Naive thymus-derived CD8-positive, alpha-beta T cell (primary cell): ENCODE data around the gene LARGE1. TPM values are rescaled to one million over a fixed set of nuclear protein-coding genes. Genes with fewer than 3 reads are reported as not detected.

Source experiments
- ATAC-seq, 2 donors: fragments of 150-1000 bp; cut with Tn5 transposase in 1 of 2; sonication (Bioruptor Pico), chemical (Tn5 transposase) in 1 of 2; 1 replicate in 1 of 2; 2 replicates in 1 of 2; pipeline ENCODE4 v1.10.0; 2021; ENCODE audit warnings: mild to moderate bottlenecking in 2 of 2, moderate library complexity in 2 of 2
- POLR2A ChIA-PET: fragments of 350-600 bp; sonication (Branson Sonifier 250); formaldehyde crosslinking; loops from one replicate; lab custom pipeline; 2021; ENCODE audit warnings: antibody characterized with exemption; lab: Charles Lee
- DNase-seq, 10 donors: peaks; one replicate each; pipeline versions ENCODE4 v3.0.0 to v3.0.0-alpha.2; 2020 to 2022
- H3K27ac Mint-ChIP-seq, 10 donors: one replicate each; pipeline ENCODE4 v1.8.0; 2020 to 2022; ENCODE audit warnings: mild to moderate bottlenecking in 10 of 10, mixed read lengths in 10 of 10, moderate library complexity in 4 of 10, inconsistent platforms in 1 of 10
- H3K27me3 Mint-ChIP-seq, 5 donors: one replicate each; pipeline ENCODE4 v1.8.0; 2021 to 2022; ENCODE audit warnings: mixed read lengths in 5 of 5
- H3K36me3 Mint-ChIP-seq, 3 donors: one replicate each; pipeline ENCODE4 v1.8.0; 2020 to 2022; ENCODE audit warnings: mixed read lengths in 3 of 3, mild to moderate bottlenecking in 2 of 3, inconsistent platforms in 1 of 3
- H3K4me1 Mint-ChIP-seq, 4 donors: one replicate each; pipeline ENCODE4 v1.8.0; 2021 to 2022; ENCODE audit warnings: mixed read lengths in 4 of 4
- H3K4me3 Mint-ChIP-seq, 10 donors: one replicate each; pipeline ENCODE4 v1.8.0; 2020 to 2022; ENCODE audit warnings: mild to moderate bottlenecking in 10 of 10, mixed read lengths in 10 of 10, moderate library complexity in 6 of 10, inconsistent platforms in 1 of 10
- H3K9me3 Mint-ChIP-seq, 9 donors: one replicate each; pipeline ENCODE4 v1.8.0; 2020 to 2022; ENCODE audit warnings: mixed read lengths in 9 of 9, mild to moderate bottlenecking in 3 of 9, inconsistent platforms in 1 of 9, moderate library complexity in 1 of 9
- polyA plus RNA-seq, 3 donors: library from polyadenylated mRNA; unstranded; fragments of 300-500 nt; fragmentation: Illumina TruSeq; gene quantifications; one replicate each; pipeline ENCODE4 v1.2.3, GENCODE V29; 2021
- total RNA-seq, 8 experiments: library from RNA in 2 of 8; stranded (reverse) in 2 of 8; gene quantifications; one replicate each; pipeline ENCODE4 v1.2.3 and lab custom pipeline; 2021 to 2026

The LARGE1 gene
- total and polyA plus RNA-seq, 5 experiments from 2014 or later, result 0.07 to 3.0 (median 2.6) TPM; not detected in 2

DNA sequence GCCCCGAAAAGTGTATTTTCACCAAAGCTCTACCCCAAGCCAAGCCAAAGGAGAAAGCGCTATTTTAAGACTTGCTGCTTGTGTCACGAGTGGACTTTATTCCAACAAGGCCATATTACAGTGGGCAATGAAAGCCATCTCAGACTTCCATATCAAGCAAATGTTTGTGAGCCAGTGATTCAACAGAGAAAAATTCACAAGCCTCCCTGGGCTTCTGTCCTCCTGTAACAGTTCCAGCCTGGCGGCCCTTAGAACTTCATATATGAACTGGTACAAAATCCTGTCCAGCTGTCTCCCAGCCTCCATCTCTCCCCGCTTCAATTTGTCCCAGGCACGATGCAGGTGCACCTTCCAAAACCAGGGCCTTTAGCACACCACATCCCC lies 11.2 kb downstream of the LARGE1 start:
- Mint-ChIP-seq H3K27ac (peak overlapping the region in 1 of 10 donors; percentile 1), H3K36me3 (peaks cover 0 to 3% (median 0%) of the 10 kb centered on the region in 3 donors), H3K9me3 (peaks cover 0 to 4% (median 0%) of the 10 kb centered on the region in 9 donors), H3K4me3 (no peak overlapping the region), H3K4me1 (peaks cover 0 to 3% (median 0%) of the 10 kb centered on the region in 4 donors), H3K27me3 (peaks cover 0 to 16% (median 8%) of the 10 kb centered on the region in 5 donors)
- ATAC-seq (no peak), DNase-seq (no peak)
- POLR2A ChIA-PET, result no interaction called here

DNA sequence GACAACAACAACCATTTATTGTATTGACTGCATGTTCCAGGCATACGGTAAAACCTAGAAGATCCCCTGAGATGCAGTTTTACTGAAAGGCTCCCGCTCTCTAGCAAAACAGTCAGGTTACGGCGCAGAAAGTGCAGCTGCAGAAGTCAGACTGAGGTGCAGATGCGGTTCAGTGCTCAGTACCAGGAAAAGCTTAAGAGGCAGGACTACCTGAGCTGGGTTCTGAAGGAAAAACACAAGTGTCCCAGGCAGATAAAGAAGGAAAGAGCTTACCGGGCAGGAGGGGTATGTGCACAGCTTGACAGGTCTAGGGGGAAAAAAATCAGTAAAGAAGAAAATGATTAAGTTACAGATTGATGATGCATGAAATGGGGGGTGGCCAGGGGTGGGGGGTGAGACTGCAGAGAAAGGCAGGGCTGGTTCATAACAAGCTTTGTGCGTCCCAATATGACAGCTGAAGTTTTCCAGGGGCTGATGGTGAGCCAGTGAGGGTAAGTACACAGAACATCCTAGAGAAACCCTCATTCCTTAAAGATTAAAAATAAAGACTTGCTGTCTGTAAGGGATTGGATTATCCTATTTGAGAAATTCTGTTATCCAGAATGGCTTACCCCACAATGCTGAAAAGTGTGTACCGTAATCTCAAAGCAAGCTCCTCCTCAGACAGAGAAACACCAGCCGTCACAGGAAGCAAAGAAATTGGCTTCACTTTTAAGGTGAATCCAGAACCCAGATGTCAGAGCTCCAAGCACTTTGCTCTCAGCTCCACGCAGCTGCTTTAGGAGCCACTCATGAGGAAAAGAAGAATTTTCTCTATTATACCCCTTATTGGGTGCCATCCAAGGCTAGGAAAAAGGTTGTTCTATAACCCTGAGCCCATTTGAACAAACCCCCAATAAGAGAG lies 11.9 kb downstream of the LARGE1 start:
- Mint-ChIP-seq H3K27me3 (peaks cover 0 to 11% (median 5%) of the 10 kb centered on the region in 5 donors), H3K36me3 (peaks cover 0 to 3% (median 0%) of the 10 kb centered on the region in 3 donors), H3K4me1 (peaks cover 0 to 2% (median 0%) of the 10 kb centered on the region in 4 donors), H3K9me3 (peaks cover 0 to 4% (median 0%) of the 10 kb centered on the region in 9 donors), H3K4me3 (no peak overlapping the region), H3K27ac (no peak overlapping the region)
- POLR2A ChIA-PET, result no interaction called here
- ATAC-seq (no peak), DNase-seq (no peak)

DNA sequence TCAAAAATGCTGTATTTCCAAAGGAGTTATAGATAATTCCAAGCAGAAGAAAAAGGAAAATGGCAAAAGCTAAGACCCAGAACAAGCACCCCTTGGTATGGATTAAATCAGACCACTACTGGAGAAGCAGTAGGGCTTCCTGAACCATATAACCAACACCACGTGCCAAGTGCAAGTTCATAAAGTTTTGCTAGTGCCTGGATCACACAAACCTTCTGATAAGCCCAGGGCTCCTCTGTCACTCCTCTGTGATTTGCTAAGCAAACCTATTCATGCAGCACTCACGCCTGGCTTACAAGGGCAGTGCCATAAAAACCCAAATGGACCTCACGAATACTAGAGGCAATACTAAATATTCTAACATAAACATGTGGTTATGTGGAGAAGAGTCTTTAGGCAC lies 13.3 kb downstream of the LARGE1 start:
- peak overlapping the region in 1 of 10 donors; percentile 33 for H3K27ac Mint-ChIP-seq
- peaks cover 0 to 3% (median 0%) of the 10 kb centered on the region in 3 donors for H3K36me3 Mint-ChIP-seq
- H3K4me1 Mint-ChIP-seq, result peaks cover 0 to 2% (median 0%) of the 10 kb centered on the region in 4 donors
- DNase-seq (no peak), ATAC-seq (no peak)
- POLR2A ChIA-PET, result no interaction called here
- peaks cover 0 to 4% (median 0%) of the 10 kb centered on the region in 9 donors for H3K9me3 Mint-ChIP-seq
- H3K4me3 Mint-ChIP-seq, result no peak overlapping the region
- H3K27me3 Mint-ChIP-seq, result peaks cover 0 to 11% (median 3%) of the 10 kb centered on the region in 5 donors

DNA sequence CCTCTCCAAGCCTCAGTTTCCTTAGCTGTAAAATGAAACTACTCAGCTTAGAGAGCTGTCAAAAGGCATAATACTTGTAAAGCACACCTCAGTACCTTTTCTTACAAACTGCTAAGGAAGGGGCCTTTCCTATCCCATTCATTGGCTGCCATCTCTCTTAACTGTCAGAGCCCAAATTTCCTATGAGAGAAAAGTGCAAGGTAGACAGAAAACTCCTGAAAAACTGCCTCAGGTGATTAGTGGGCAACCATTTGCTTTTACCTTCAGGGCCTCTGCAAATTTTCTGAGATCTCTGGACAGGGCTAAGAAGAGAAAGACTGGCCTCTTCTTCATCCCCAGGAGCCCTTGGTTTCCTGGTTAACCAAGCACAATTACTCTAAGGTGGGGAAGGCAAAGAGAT lies 13.8 kb downstream of the LARGE1 start:
- H3K27me3 Mint-ChIP-seq, result peaks cover 0 to 11% (median 3%) of the 10 kb centered on the region in 5 donors
- peaks cover 0 to 3% (median 0%) of the 10 kb centered on the region in 3 donors for H3K36me3 Mint-ChIP-seq
- peaks cover 0 to 4% (median 0%) of the 10 kb centered on the region in 9 donors for H3K9me3 Mint-ChIP-seq
- DNase-seq (no peak), ATAC-seq (no peak)
- no peak overlapping the region for H3K27ac Mint-ChIP-seq
- POLR2A ChIA-PET, result no interaction called here
- H3K4me3 Mint-ChIP-seq, result no peak overlapping the region
- peaks cover 0 to 2% (median 0%) of the 10 kb centered on the region in 4 donors for H3K4me1 Mint-ChIP-seq

DNA sequence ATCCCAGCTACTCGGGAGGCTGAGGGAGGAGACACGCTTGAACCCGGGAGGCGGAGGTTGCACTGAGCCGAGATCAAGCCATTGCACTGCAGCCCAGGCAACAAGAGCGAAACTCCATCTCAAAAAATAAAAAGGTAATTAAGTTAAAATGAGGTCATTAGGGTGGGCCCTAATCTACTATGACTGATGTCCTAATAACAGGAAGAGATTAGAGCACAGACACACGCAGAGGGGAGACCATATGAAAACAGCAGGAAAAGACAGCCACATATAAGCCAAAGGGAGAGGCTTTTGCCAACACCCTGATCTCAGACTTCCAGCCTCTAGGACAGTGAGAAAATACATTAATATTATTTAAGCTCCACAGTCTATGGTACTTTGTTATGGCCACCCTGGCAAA lies 17.3 kb downstream of the LARGE1 start:
- ATAC-seq (no peak), DNase-seq (no peak)
- POLR2A ChIA-PET, result no interaction called here
- H3K36me3 Mint-ChIP-seq, result no peaks in the 10 kb centered on the region
- peaks cover 0 to 7% (median 0%) of the 10 kb centered on the region in 5 donors for H3K27me3 Mint-ChIP-seq
- H3K4me3 Mint-ChIP-seq, result no peak overlapping the region
- H3K4me1 Mint-ChIP-seq, result no peaks in the 10 kb centered on the region
- H3K9me3 Mint-ChIP-seq, result peaks cover 0 to 2% (median 0%) of the 10 kb centered on the region in 9 donors
- no peak overlapping the region for H3K27ac Mint-ChIP-seq

DNA sequence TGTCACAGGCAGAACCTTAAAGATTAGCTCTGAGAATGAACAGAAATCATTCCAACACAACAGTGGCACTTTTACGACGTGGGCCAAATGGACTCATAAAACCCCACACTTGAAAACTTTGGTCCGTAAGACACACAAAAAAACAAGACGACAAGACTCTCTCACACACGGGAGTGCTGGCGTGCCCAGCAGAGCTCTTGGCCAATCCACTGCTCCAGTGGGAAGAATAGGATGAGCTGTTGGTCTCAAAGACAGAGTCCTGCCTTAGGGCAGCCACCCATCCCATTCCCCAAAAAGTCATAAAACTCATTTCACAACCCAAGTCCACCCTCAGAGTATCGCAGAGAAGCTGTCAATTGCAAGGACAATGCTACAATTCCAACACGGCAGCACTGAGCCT lies 18.2 kb downstream of the LARGE1 start:
- POLR2A ChIA-PET, result no interaction called here
- DNase-seq (no peak), ATAC-seq (no peak)
- peaks cover 0 to 7% (median 0%) of the 10 kb centered on the region in 5 donors for H3K27me3 Mint-ChIP-seq
- no peak overlapping the region for H3K4me3 Mint-ChIP-seq
- H3K27ac Mint-ChIP-seq, result no peak overlapping the region
- H3K4me1 Mint-ChIP-seq, result no peaks in the 10 kb centered on the region
- H3K9me3 Mint-ChIP-seq, result peaks cover 0 to 2% (median 0%) of the 10 kb centered on the region in 9 donors
- H3K36me3 Mint-ChIP-seq, result no peaks in the 10 kb centered on the region

DNA sequence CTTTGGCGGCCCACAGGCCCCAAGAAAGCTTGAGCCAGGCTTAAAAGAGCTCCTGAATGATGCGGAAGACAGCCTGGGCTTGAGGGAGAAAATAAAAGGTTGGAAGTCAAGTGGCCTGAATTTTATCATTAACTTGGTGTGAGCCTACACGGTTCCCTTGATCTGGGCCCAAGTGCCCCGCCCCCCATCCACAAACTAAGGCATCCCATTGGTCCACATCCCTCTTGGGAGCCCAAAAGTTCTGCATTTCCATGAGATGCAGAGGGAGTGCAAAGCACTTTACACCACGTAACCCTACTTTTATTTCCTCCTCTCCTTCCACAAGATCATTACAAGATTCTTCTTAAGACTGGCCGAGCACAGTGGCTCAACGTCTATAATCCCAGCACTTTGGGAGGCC lies 22.2 kb downstream of the LARGE1 start:
- ATAC-seq, result no peak
- DNase-seq, result no peak
- Mint-ChIP-seq H3K36me3 (no peaks in the 10 kb centered on the region), H3K27me3 (peaks cover 0 to 7% (median 0%) of the 10 kb centered on the region in 5 donors), H3K4me1 (peaks cover 0 to 1% (median 0%) of the 10 kb centered on the region in 4 donors), H3K9me3 (peaks cover 0 to 16% (median 2%) of the 10 kb centered on the region in 9 donors), H3K27ac (no peak overlapping the region), H3K4me3 (no peak overlapping the region)
- POLR2A ChIA-PET, result no interaction called here

DNA sequence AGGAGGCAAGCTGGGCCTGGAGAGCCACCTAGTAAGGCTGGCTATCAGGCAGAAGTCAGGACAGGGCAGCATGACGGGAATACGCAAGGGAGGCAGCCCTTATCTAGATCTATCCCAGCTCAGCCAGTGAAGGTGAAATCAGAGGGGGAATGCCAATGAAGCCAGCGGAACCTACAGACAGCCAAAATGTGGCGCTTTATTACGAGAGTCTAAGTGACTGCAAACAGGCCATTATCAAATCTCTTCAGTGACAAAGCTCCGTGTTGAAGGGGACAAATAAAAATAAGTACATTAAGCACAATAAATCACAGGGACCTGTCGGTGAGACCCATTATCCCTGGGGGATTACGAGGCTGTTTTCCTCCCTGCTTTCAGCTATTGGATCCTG lies 22.8 kb downstream of the LARGE1 start:
- Mint-ChIP-seq H3K4me1 (peaks cover 0 to 1% (median 0%) of the 10 kb centered on the region in 4 donors), H3K36me3 (no peaks in the 10 kb centered on the region), H3K27me3 (peaks cover 0 to 7% (median 0%) of the 10 kb centered on the region in 5 donors), H3K27ac (no peak overlapping the region), H3K4me3 (no peak overlapping the region), H3K9me3 (peaks cover 0 to 16% (median 2%) of the 10 kb centered on the region in 9 donors)
- no peak for DNase-seq
- POLR2A ChIA-PET, result no interaction called here
- ATAC-seq, result no peak

DNA sequence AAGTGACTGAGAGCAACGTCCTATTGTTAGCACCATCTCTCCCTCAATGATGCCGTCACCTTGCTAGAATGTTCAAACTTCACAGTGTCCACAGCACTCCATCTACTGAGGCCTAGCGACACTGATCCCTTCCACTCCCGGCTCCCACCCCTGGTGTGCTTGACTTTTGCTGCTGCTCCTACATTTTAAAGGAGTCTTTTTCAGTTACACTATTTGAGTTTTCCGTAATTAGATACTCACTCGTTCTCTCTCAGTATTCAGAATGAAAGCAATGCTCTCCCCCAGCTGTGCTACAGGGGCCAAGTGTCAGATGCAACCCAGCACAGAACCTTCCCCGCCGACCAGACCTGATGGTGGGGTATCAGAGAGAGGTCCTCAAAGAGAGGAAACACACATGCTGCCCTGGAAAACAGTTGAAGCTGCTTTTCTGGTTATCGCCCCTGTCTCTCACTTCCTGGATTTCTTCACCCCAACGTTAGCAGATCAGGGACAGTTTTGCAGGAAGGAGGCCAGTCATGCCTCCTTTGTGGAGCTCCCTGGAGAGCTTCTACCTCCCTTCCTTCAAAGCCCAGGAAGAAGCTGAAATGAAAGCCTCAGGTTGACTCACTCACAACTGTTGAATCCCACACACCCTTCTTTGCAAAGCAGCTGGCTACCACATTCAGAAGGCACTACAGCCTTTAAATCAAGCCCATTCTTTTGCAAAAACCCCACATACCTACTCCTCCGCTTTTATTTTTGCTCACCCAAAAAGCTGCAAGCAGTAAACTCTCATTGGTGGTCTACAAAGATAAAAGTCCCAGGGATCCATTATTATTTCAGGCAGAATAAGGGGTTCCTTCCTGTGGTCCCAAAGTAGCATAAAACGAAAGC lies 23.5 kb downstream of the LARGE1 start:
- H3K4me1 Mint-ChIP-seq, result peaks cover 0 to 1% (median 0%) of the 10 kb centered on the region in 4 donors
- POLR2A ChIA-PET, result no interaction called here
- no peak overlapping the region for H3K4me3 Mint-ChIP-seq
- peaks cover 0 to 16% (median 2%) of the 10 kb centered on the region in 9 donors for H3K9me3 Mint-ChIP-seq
- no peaks in the 10 kb centered on the region for H3K36me3 Mint-ChIP-seq
- ATAC-seq, result no peak
- H3K27ac Mint-ChIP-seq, result no peak overlapping the region
- peaks cover 0 to 7% (median 0%) of the 10 kb centered on the region in 5 donors for H3K27me3 Mint-ChIP-seq
- no peak for DNase-seq

DNA sequence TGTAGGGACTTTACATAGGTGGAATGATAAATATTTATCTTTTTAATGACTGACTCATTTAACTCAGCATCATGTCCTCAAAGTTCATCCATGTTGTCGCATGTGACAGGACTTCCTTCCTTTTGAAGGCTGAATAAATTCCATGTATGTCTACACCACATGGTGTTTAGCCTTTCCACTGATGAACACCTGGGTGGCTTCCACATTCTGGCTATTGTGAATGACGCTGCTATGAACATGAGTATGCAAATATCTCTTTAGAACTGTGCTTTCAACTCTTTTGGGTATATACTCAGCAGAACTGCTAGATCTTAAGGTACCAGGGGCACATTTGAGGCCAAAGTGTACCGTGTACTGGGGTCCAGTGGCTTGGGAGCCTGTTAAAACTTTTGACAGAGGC lies 24.1 kb downstream of the LARGE1 start:
- DNase-seq, result no peak
- no peak overlapping the region for H3K27ac Mint-ChIP-seq
- POLR2A ChIA-PET, result no interaction called here

DNA sequence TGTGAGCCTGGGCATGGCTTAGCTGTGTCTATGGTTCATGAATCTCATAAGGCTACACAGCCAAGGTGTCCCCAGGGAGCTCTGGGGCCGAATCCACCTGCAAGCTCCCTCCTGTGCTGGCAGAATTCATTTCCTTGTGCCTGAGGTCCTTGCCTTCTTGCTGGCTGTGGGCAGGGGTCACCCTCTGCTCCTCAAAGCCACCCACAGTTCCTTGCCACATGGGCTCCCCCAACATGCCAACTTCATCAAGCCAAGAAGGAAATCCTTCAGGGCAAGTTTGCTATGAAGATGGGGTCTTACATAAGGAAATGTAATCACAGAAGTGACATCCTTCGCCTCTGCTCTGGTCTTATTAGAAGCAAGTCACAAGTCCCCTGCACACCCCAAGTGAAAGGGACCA lies 24.8 kb downstream of the LARGE1 start:
- Mint-ChIP-seq H3K9me3 (peaks cover 0 to 16% (median 2%) of the 10 kb centered on the region in 9 donors), H3K4me3 (no peak overlapping the region), H3K27ac (no peak overlapping the region), H3K27me3 (peaks cover 0 to 7% (median 0%) of the 10 kb centered on the region in 5 donors), H3K36me3 (no peaks in the 10 kb centered on the region), H3K4me1 (peaks cover 0 to 1% (median 0%) of the 10 kb centered on the region in 4 donors)
- no peak for ATAC-seq
- POLR2A ChIA-PET, result no interaction called here
- no peak for DNase-seq

More for the DNA sequence above, 24.1 kb downstream of the LARGE1 start:
- Mint-ChIP-seq H3K4me1 (peaks cover 0 to 1% (median 0%) of the 10 kb centered on the region in 4 donors), H3K36me3 (no peaks in the 10 kb centered on the region), H3K4me3 (no peak overlapping the region), H3K27me3 (peaks cover 0 to 7% (median 0%) of the 10 kb centered on the region in 5 donors), H3K9me3 (peaks cover 0 to 16% (median 2%) of the 10 kb centered on the region in 9 donors)
- no peak for ATAC-seq

DNA sequence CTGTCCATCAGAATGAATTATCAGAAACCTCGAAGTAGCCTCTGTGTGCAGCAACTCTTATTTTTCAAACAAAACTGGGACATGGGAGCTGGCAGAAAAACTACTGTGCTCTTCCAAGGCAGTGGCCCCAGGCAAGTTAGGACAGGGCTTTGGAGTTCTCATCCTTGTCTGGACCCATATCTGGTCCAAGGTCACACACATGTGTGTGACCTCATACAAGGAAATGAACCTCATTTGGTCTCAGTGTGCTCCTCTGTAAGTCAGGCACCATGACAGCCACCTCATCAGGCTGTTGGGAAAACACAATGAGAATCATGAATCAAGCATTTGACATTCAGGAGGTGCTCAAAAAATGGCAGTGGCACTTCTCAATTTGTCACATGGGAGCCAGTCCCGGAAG lies 25.8 kb downstream of the LARGE1 start:
- H3K27ac Mint-ChIP-seq, result no peak overlapping the region

More for the DNA sequence above, 25.8 kb downstream of the LARGE1 start:
- no peak for ATAC-seq
- peaks cover 0 to 16% (median 0%) of the 10 kb centered on the region in 9 donors for H3K9me3 Mint-ChIP-seq
- peaks cover 0 to 3% (median 0%) of the 10 kb centered on the region in 4 donors for H3K4me1 Mint-ChIP-seq
- H3K27me3 Mint-ChIP-seq, result peaks cover 0 to 7% (median 0%) of the 10 kb centered on the region in 5 donors
- H3K4me3 Mint-ChIP-seq, result no peak overlapping the region
- POLR2A ChIA-PET, result no interaction called here
- no peak for DNase-seq
- H3K36me3 Mint-ChIP-seq, result no peaks in the 10 kb centered on the region
